G401.6 (cell line): ENCODE data around the gene HCN3.
"Not testable (repeated sequence)": the region's sequence is repeated elsewhere in the genome, so short reads cannot be mapped to it uniquely, and the experiment has no call there.

Experiments used
- FAIRE-seq: peaks from 2 replicates; lab custom pipeline; 2012; peaks lifted over from hg19 to GRCh38; lab: Jason Lieb, UNC

HCN3 gene

GRCh38 chr1:155277070-155277901 is at the start of gene HCN3:
Gene HCN3 (plus strand): TSS chr1:155277463. CDS start chr1:155277591, 128 bp downstream.
- peak; percentile 62 for FAIRE-seq

- FAIRE-seq, result no peak
Measured at GRCh38 chr1:155228096-155228427, 49.2 kb upstream of the HCN3 start.

GRCh38 chr1:155231302-155231701 is 46.0 kb upstream of the HCN3 start:
- FAIRE-seq, result not testable (repeated sequence)

GRCh38 chr1:155232001-155232978 is 45.0 kb upstream of the HCN3 start:
- not testable (repeated sequence) for FAIRE-seq

GRCh38 chr1:155233502-155233901 is 43.8 kb upstream of the HCN3 start:
- FAIRE-seq, result not testable (repeated sequence)

- not testable (repeated sequence) for FAIRE-seq
Measured at GRCh38 chr1:155235375-155235774, 41.9 kb upstream of the HCN3 start.

- no peak for FAIRE-seq
Measured at GRCh38 chr1:155236451-155236850, 40.8 kb upstream of the HCN3 start.

- peak; percentile 46 for FAIRE-seq
Measured at GRCh38 chr1:155241069-155241679, 36.1 kb upstream of the HCN3 start.

GRCh38 chr1:155241841-155242264 is 35.4 kb upstream of the HCN3 start:
- FAIRE-seq, result no peak

GRCh38 chr1:155242805-155243358 is 34.4 kb upstream of the HCN3 start:
- no peak for FAIRE-seq

GRCh38 chr1:155244368-155245162 is 32.7 kb upstream of the HCN3 start:
- peak; percentile 91 for FAIRE-seq

GRCh38 chr1:155245163-155245524 is 32.1 kb upstream of the HCN3 start:
- no peak for FAIRE-seq

GRCh38 chr1:155246796-155247195 is 30.5 kb upstream of the HCN3 start:
- not testable (repeated sequence) for FAIRE-seq

- FAIRE-seq, result no peak
Measured at GRCh38 chr1:155247667-155248553, 29.4 kb upstream of the HCN3 start.

GRCh38 chr1:155250246-155250632 is 27.0 kb upstream of the HCN3 start:
- no peak for FAIRE-seq

GRCh38 chr1:155250633-155251449 is 26.4 kb upstream of the HCN3 start:
- peak; percentile 82 for FAIRE-seq

GRCh38 chr1:155251566-155251965 is 25.7 kb upstream of the HCN3 start:
- no peak for FAIRE-seq

GRCh38 chr1:155253208-155253607 is 24.1 kb upstream of the HCN3 start:
- no peak for FAIRE-seq

GRCh38 chr1:155253797-155254196 is 23.5 kb upstream of the HCN3 start:
- FAIRE-seq, result no peak
